Measurements from ENCODE around the gene BMPER. TPM values are rescaled to one million over a fixed set of nuclear protein-coding genes. Genes with fewer than 3 reads are reported as not detected.

BMPER gene
- total and polyA plus RNA-seq, 2 experiments from 2014 or later, result 4.5 to 6.3 TPM

- Histone ChIP-seq H3K4me2 (no peak overlapping the region), H3K9me3 (ENCODE audit: low read depth) (no peaks in the 10 kb centered on the region), H4K20me1 (ENCODE audit: insufficient read depth, poor library complexity, severe bottlenecking) (no peaks in the 10 kb centered on the region), H3K27me3 (no peaks in the 10 kb centered on the region), H2AFZ (no peak overlapping the region), H3K4me3 (no peak overlapping the region), H3K4me1 (ENCODE audit: insufficient read depth) (no peaks in the 10 kb centered on the region), H3K9me2 (replicated peaks; ENCODE audit: insufficient read depth) (no peaks in the 10 kb centered on the region), H3K79me2 (no peaks in the 10 kb centered on the region), H3K36me3 (replicated peaks; ENCODE audit: insufficient read depth, low read depth) (no peaks in the 10 kb centered on the region), H3K27ac (no peak overlapping the region)
- TF ChIP-seq CTCF (IDR thresholded peaks at IDR 0.05; ENCODE audit: poor library complexity), result no peak
- TF ChIP-seq EZH2 (IDR thresholded peaks at IDR 0.05; ENCODE audit: borderline replicate concordance), result no peak
- no peak for TF ChIP-seq EZH2phosphoT487 (IDR thresholded peaks at IDR 0.05; ENCODE audit: low read depth, severe bottlenecking, unreplicated experiment)
- 83% methylated on average over 3 of the region's 3 CpGs for WGBS (ENCODE audit: low lambda C conversion rate, missing lambda C conversion rate)
- no peak for DNase-seq (ENCODE audit: low spot score)
Measured at GRCh38 chr7:34117573-34117972, 212.2 kb downstream of the BMPER start.

- H3K27ac ChIP-seq, result no peak overlapping the region
- H3K4me2 ChIP-seq, result no peak overlapping the region
- H3K27me3 ChIP-seq, result no peaks in the 10 kb centered on the region
- no peaks in the 10 kb centered on the region for H4K20me1 ChIP-seq (ENCODE audit: insufficient read depth, poor library complexity, severe bottlenecking)
- no peaks in the 10 kb centered on the region for H3K79me2 ChIP-seq
- no peak for DNase-seq (ENCODE audit: low spot score)
- no peak overlapping the region for H3K4me3 ChIP-seq
- no peaks in the 10 kb centered on the region for H3K4me1 ChIP-seq (ENCODE audit: insufficient read depth)
- TF ChIP-seq EZH2phosphoT487 (IDR thresholded peaks at IDR 0.05; ENCODE audit: low read depth, severe bottlenecking, unreplicated experiment) (no peak), EZH2 (IDR thresholded peaks at IDR 0.05; ENCODE audit: borderline replicate concordance) (no peak), CTCF (IDR thresholded peaks at IDR 0.05; ENCODE audit: poor library complexity) (no peak)
- no peaks in the 10 kb centered on the region for H3K9me3 ChIP-seq (ENCODE audit: low read depth)
- H2AFZ ChIP-seq, result no peak overlapping the region
- 67% methylated on average over 1 of the region's 1 CpG for WGBS (ENCODE audit: low lambda C conversion rate, missing lambda C conversion rate)
- no peaks in the 10 kb centered on the region for H3K9me2 ChIP-seq (replicated peaks; ENCODE audit: insufficient read depth)
- H3K36me3 ChIP-seq (replicated peaks; ENCODE audit: insufficient read depth, low read depth), result no peaks in the 10 kb centered on the region
Measured at GRCh38 chr7:34121366-34121765, 216.0 kb downstream of the BMPER start.

GRCh38 chr7:34123316-34123715 is 218.0 kb downstream of the BMPER start:
- Histone ChIP-seq H3K9me2 (replicated peaks; ENCODE audit: insufficient read depth) (no peaks in the 10 kb centered on the region), H3K4me2 (no peak overlapping the region), H3K4me1 (ENCODE audit: insufficient read depth) (no peaks in the 10 kb centered on the region), H3K27me3 (no peaks in the 10 kb centered on the region), H3K9me3 (ENCODE audit: low read depth) (no peaks in the 10 kb centered on the region), H3K4me3 (no peak overlapping the region), H3K79me2 (no peaks in the 10 kb centered on the region), H3K36me3 (replicated peaks; ENCODE audit: insufficient read depth, low read depth) (no peaks in the 10 kb centered on the region), H3K27ac (no peak overlapping the region), H4K20me1 (ENCODE audit: insufficient read depth, poor library complexity, severe bottlenecking) (no peaks in the 10 kb centered on the region), H2AFZ (no peak overlapping the region)
- 81% methylated on average over 2 of the region's 2 CpGs for WGBS (ENCODE audit: low lambda C conversion rate, missing lambda C conversion rate)
- no peak for DNase-seq (ENCODE audit: low spot score)
- TF ChIP-seq EZH2phosphoT487 (IDR thresholded peaks at IDR 0.05; ENCODE audit: low read depth, severe bottlenecking, unreplicated experiment) (no peak), EZH2 (IDR thresholded peaks at IDR 0.05; ENCODE audit: borderline replicate concordance) (no peak), CTCF (IDR thresholded peaks at IDR 0.05; ENCODE audit: poor library complexity) (no peak)

GRCh38 chr7:34124765-34125164 is 219.4 kb downstream of the BMPER start:
- no peak for DNase-seq (ENCODE audit: low spot score)
- Histone ChIP-seq H3K36me3 (replicated peaks; ENCODE audit: insufficient read depth, low read depth) (no peaks in the 10 kb centered on the region), H3K4me1 (ENCODE audit: insufficient read depth) (no peaks in the 10 kb centered on the region), H3K9me2 (replicated peaks; ENCODE audit: insufficient read depth) (no peaks in the 10 kb centered on the region), H3K79me2 (no peaks in the 10 kb centered on the region), H3K4me3 (no peak overlapping the region), H3K27ac (no peak overlapping the region), H3K9me3 (ENCODE audit: low read depth) (no peaks in the 10 kb centered on the region), H2AFZ (no peak overlapping the region), H3K27me3 (no peaks in the 10 kb centered on the region), H4K20me1 (ENCODE audit: insufficient read depth, poor library complexity, severe bottlenecking) (no peaks in the 10 kb centered on the region), H3K4me2 (no peak overlapping the region)
- no peak for TF ChIP-seq EZH2phosphoT487 (IDR thresholded peaks at IDR 0.05; ENCODE audit: low read depth, severe bottlenecking, unreplicated experiment)
- TF ChIP-seq EZH2 (IDR thresholded peaks at IDR 0.05; ENCODE audit: borderline replicate concordance), result no peak
- no peak for TF ChIP-seq CTCF (IDR thresholded peaks at IDR 0.05; ENCODE audit: poor library complexity)
- WGBS (ENCODE audit: low lambda C conversion rate, missing lambda C conversion rate), result 0% methylated on average over 1 of the region's 1 CpG
